OCI-M2 (cell line): ENCODE measurements around the gene LRR1.
"Not testable (repeated sequence)": the region's sequence is repeated elsewhere in the genome, so short reads cannot be mapped to it uniquely, and the experiment has no call there.

Experiments used
- DNase-seq: peaks from one replicate; lab custom pipeline; 2025; ENCODE audit not compliant: unreplicated experiment; lab: John Stamatoyannopoulos, UW

LRR1 gene, protein sequence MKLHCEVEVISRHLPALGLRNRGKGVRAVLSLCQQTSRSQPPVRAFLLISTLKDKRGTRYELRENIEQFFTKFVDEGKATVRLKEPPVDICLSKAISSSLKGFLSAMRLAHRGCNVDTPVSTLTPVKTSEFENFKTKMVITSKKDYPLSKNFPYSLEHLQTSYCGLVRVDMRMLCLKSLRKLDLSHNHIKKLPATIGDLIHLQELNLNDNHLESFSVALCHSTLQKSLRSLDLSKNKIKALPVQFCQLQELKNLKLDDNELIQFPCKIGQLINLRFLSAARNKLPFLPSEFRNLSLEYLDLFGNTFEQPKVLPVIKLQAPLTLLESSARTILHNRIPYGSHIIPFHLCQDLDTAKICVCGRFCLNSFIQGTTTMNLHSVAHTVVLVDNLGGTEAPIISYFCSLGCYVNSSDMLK

GRCh38 chr14:49598485-49599300, at the start of gene LRR1:
TSS of gene LRR1 (plus strand) at chr14:49598940. CDS start at chr14:49599021, 81 bp downstream.
- DNase-seq = peak; percentile 89

DNA sequence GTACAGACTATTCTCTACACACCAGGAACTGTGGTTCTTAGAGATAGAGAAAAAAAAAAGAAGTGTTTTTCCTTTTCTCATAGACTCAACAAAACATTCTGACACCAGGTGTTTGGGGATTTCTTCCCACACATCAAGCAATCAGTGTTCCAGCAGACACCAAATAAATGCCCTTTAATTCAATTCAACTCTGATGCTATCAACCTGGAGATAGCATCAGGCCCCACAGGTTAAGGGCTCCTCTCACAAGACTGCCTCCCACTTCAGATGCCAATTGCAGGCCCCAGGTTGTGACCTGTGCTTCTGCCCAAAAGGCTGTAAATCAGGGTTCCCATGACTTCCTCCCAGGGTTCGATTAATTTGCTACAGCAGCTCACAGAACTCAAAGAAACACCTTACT, 49.3 kb upstream of the LRR1 start:
- no peak for DNase-seq

- no peak for DNase-seq
Measured at GRCh38 chr14:49549881-49550280, 48.9 kb upstream of the LRR1 start.

DNA sequence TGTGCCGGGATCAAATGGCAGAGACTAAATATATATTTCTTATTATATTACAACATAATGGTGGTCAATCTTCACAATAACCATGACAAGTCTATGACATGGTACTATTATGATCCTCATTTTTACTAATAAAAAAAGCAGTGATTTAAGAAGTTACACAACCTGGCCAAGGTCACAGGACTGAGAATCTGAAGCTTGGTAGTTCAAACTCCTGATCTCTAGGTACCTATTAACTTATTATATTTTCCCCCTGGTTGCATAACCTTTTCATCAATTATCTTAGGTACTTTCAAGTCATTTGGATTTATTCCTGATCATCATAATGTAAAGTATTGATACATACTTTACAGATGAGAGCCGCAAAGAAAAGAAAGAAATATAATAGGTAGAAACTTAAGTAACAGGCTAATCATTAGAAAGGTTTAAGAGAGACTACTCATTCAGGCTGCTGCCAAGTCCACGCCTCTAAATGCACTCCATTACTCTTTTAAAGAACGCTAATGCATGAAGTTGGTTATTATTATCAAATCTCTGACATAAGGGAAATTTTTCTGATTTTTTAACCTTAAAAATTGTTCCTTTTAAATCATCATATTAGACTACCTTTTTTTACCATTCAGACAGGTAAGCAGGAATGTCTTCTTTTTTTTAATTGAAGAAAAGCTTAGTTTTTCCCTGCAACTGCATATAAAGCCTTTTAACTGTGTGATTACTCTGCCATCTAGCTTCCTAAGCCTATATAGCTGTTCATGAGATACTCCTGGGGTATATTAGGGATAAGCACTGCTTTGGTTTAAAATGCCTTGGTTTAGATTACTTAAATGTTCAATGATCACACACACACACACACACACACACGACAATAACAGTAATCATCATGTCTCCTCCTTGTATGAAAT, 48.2 kb upstream of the LRR1 start:
- DNase-seq = no peak

GRCh38 chr14:49551569-49551968, 47.2 kb upstream of the LRR1 start:
- no peak for DNase-seq

DNA sequence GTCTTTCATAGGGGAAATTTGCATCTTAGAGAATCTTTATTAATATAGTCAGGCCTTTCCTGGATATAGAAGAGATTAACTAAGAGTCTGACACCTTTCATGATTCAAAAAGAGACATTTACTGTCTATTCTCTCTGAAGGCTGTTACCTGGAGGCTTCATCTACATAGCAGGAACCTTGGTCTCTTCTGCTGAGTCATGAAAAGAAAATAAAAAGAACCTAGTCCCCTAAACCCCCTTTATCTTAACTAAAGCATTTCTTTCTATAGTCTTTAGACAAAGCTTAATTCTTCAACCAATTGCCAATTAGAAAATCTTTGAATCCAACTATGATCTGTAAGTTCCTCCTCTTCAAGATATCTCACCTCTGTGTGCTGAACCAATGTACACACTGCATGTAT, 45.6 kb upstream of the LRR1 start:
- no peak for DNase-seq

DNA sequence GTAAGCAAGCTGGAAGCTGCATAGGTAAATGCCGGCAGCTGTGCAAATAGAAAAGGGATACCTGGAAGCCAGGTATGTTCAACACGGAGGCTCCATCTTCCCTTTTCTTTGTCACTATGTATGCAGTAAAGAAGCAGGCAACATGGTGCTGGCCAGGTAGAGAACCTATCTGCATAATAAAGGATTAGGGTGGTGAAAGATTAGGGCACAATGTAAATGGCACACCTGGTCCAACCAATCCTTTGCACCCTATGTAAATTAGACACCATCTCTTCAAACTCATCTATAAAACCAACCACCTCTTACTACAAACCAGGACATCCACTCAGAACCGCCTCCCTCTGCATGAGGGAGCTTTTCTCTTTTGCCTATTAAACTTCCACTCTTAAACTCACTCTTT, 44.8 kb upstream of the LRR1 start:
- DNase-seq = no peak

DNA sequence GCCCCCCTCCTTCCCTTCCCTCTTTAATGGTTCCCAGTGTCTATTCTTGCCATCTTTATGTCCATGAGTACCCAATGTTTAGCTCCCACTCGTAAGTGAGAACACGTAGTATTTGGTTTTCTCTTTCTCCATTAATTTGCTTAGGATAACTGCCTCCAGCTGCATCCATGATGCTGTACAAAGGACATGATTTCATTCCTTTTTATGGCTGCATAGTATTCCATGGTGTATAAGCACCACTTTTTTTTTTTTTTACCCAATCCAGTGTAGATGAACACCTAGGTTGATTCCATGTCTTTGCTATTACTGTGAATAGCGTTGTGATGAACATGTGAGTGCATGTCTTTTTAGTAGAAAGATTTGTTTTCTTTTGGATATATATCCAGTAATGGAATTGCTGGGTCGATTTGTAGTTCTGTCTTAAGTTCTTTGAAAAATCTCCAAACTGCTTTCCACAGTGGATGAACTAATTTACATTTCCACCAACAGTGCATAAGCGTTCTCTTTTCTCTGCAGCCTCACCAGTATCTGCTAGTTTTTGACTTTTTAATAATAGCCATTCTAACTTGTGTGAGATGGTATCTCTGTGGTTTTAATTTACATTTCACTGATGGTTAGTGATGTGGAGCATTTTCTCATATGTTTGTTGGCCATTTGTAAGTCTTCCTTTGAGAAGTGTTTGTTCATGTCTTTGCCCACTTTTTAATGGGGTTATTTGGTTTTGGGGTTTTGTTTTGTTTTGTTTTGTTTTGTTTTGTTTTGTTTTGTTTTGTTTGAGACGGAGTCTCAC, 38.6 kb upstream of the LRR1 start:
- DNase-seq = no peak

GRCh38 chr14:49566714-49567113, 32.0 kb upstream of the LRR1 start:
- no peak for DNase-seq

- DNase-seq = no peak
Measured at GRCh38 chr14:49569281-49569680, 29.5 kb upstream of the LRR1 start.

DNA sequence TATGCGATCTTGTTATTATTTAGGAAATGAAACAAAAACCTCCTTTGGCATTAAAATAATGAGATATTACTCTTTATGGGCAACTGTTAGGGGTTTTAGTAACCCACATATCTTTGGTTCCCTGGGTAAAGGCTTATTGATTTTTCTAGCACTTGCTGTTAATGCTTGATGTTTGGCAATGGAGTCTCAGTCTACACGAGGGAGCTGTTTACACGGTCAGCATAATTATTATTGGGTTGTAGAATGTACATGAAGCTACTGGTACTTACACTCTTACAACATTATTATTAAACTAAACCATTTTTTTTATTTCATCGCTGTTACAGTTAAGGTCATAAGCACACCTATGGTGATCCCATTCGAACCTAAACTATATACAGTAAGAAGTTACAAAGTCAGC, 24.7 kb upstream of the LRR1 start:
- no peak for DNase-seq

- DNase-seq = no peak
Measured at GRCh38 chr14:49578141-49578540, 20.6 kb upstream of the LRR1 start.

DNA sequence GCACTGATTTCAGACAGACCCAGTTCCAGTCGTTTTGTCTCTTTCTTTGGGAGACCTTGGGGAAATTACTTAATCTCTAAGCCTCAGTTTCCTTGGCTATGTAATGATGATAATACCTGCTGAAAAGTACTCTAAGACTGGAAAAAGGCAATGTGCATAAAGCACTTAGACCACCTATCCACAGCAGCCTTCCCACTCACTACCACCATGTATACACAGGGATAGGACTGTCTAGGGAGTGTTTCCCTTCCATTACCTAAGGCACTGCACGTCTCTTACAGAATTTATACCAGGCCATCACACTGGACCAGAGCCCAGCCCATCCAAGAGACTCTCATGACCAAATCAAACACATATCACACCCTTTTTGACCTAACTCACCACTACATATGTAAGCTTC, 18.9 kb upstream of the LRR1 start:
- DNase-seq = no peak

DNA sequence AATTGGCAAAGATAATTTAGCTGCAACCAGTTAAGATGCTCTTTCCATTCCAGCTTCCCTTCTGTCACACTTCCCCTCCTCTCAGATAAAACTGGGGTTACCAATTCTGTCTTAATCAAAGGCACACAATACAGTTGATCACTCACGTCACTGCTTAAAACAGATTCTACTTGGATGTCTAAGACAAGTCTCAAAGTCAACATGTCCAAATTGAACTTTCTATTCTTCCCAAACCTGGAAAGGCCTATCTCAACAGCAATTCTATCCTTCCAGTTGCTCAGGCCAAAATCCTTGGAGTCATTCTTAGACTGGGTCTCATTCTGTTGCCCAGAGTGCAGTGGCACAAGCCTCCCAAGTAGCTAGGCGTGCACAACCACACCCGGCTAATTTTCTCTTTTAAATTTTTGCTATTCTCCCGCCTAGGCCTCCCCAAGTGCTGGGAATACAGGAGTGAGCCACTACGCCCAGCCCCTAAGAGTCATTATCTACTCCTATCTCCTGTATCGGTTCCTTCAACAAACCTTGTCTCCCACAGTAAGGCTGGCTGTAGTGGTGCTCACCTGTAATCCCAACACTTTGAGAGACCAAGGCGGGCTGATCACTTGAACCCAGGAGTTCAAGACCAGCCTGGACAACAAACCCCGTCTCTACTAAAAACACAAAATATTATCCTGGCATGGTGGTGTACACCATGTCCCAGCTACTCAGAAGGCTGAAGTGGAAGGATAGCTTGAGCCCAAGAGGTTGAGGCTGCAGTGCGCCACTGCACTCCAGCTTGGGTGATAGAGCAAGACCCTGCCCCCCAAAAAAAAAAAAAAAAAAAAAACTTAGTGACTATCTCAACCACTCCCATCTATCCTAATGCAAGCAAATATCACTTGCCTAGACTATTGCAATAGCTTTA, 17.3 kb upstream of the LRR1 start:
- DNase-seq = no peak

DNA sequence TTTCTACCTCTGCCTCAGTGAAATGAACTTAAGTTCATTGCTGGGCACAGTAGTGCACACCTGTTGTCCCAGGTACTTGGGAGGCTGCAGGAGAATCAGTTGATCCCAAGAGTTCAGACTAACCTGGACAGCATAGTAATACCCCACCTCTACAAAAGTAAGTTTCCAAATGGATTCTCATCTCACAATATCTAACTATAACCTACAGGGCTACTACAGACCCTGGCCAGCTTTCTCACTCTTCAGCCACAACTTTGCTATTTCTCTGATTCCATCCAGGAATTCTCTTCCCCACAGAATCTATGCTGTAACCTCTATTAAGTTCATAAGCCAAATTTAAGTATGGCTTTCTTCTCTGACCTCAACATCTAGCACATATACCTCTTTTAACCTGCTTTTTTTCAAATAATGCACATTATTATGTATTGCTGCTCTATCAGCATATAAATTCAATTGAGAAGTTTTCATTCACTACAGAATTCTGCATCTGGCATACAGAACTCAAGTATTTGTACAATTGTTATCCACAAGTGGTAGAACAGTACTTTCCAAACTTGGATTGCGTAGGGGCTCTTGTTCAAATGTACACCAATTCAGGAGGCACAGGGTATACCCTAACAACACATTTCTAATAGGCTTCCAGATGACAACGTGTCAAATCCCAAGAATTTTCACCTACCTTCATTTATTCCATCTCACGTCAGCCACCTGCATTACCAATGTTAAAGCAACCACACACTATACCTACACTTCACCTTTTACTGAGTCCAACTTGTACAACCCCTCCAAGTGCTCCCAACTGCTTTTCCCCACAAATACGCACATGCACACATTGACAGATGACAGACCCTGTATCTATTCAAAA, 16.4 kb upstream of the LRR1 start:
- DNase-seq = no peak

DNA sequence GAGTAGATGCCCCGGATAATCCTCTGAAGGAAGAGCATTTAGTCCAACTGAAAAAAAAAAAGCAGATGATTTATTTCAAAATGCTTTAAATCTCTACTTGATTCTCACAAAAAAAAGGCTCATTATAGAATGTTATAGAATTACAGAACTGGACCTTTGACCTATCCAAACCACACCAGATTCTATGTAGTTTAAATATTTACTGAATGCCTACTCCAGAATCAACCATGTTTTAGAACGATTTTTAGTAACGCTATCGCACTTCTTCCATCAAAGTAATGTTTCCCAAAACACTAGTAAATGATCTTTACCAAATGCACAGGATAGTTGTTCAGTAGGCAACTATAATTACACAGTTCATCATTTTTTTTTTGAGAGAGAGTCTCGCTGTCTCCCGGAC, 15.1 kb upstream of the LRR1 start:
- no peak for DNase-seq

GRCh38 chr14:49584058-49584457, 14.7 kb upstream of the LRR1 start:
- DNase-seq = no peak

DNA sequence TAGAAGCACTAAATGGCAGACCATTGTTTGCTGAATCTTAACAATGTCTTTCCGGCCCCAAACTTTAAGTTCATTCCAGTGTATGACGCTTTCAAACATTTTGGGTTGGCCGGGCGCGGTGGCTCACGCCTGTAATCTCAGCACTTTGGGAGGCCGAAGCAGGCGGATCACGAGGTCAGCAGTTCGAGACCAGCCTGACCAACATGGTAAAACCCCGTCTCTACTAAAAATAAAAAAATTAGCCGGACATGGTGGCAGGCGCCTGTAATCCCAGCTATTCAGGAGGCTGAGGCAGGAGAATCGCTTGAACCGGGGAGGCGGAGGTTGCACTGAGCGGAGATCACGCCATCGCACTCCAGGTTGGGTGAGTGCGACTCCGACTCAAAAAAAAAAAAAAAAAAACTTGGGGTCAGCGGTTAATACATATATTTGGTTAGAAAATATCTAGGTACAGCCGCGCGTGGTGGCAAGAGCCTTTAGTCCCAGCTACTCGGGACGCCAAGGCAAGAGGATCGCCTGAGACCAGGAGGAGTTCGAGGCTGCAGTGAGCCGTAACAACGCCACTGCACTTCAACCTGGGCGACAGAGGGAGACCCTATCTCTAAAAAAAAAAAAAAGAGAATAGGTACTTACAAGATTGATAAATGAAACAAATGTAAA, 13.6 kb upstream of the LRR1 start:
- not testable (repeated sequence) for DNase-seq
